Colonic mucosa (tissue), 4 donors: ENCODE measurements around the gene STK32C. TPM values are rescaled to one million over a fixed set of nuclear protein-coding genes. Genes with fewer than 3 reads are reported as not detected.

ENCODE experiments used
- DNase-seq: peaks from one replicate; pipeline ENCODE4 v3.0.0-alpha.2; 2020
- H3K27ac ChIP-seq: fragments of 200-600 bp; one replicate; pipeline ENCODE4 v1.8.0; 2021
- H3K27me3 ChIP-seq: fragments of 200-600 bp; one replicate; pipeline ENCODE4 v1.8.0; 2021
- H3K36me3 ChIP-seq: fragments of 200-600 bp; one replicate; pipeline ENCODE4 v1.8.0; 2021
- H3K4me1 ChIP-seq: fragments of 200-600 bp; one replicate; pipeline ENCODE4 v1.8.0; 2021; ENCODE audit warnings: mild to moderate bottlenecking
- H3K4me3 ChIP-seq: fragments of 200-600 bp; one replicate; pipeline ENCODE4 v1.8.0; 2021
- H3K9ac ChIP-seq, 2 donors: one replicate each; pipeline ENCODE4 v1.7.0; 2013; ENCODE audit warnings: control low read depth in 2 of 2, low read depth in 2 of 2, low read length in 2 of 2
- H3K9me3 ChIP-seq: fragments of 200-600 bp; one replicate; pipeline ENCODE4 v1.8.0; 2021
- CTCF ChIP-seq: fragments of 200-600 bp; IDR thresholded peaks from one replicate; pipeline ENCODE4 v1.8.0; 2022; ENCODE audit warnings: antibody characterized with exemption, mild to moderate bottlenecking
- intact Hi-C: fragments of 100-400 bp; cut with DNase I; formaldehyde crosslinking; loops from one replicate; pipeline ENCODE4 v1.14.1; 2022
- total RNA-seq, 2 donors: library from RNA; stranded (reverse); fragmentation: NEBNext Ultra II Directional in 1 of 2; extraction: Animal tissue kit (Norgen Biotek cat#: 25700) in 1 of 2; gene quantifications; one replicate each; pipeline ENCODE4 v1.2.1, GENCODE V29; 2021
- donor health status: healthy.
- donor health status: DM: no; HTN: no; CAD: no.
- donor health status: DM: no; HTN: no; CAD: no.

STK32C gene
- total RNA-seq, 2 donors from 2014 or later: 9.2 to 14.5 TPM

DNA sequence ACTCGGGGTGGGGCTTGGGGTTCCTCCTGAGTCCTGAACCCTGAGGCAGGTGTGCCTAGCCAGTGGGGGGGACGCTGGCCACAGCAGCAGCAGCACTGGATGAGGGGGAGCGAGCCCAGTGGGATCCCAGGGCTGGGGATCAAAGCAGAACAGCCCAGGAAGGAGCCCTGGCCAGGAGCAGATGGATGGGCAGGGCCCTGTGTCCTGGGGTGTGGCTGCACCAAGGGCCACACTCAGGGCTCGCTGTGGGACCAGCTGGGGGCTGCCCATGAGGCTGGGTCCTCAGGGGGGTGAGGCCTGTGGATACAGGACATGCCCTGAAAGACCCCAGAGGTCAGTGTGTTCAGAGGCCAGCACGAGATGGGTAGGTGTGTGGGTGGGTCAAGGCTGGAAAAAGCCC is 50.9 kb downstream of the STK32C start:
- intact Hi-C loops: no loop called here
- no peaks in the 10 kb centered on the region for H3K27me3 ChIP-seq
- DNase-seq: no peak

GRCh38 chr10:132255489-132256344 is 52.0 kb downstream of the STK32C start:
- Histone ChIP-seq H3K9ac (no peak overlapping the region), H3K4me1 (no peaks in the 10 kb centered on the region), H3K27ac (no peak overlapping the region), H3K9me3 (no peaks in the 10 kb centered on the region), H3K4me3 (no peak overlapping the region), H3K36me3 (no peaks in the 10 kb centered on the region), H3K27me3 (no peaks in the 10 kb centered on the region)
- no peak for DNase-seq
- intact Hi-C loops: no loop called here
- TF ChIP-seq CTCF: no peak

More for the DNA sequence above, 50.9 kb downstream of the STK32C start:
- no peak overlapping the region for H3K9ac ChIP-seq
- H3K36me3 ChIP-seq: no peaks in the 10 kb centered on the region
- H3K9me3 ChIP-seq: no peaks in the 10 kb centered on the region
- no peak for TF ChIP-seq CTCF
- no peak overlapping the region for H3K4me3 ChIP-seq
- no peaks in the 10 kb centered on the region for H3K4me1 ChIP-seq
- H3K27ac ChIP-seq: no peak overlapping the region

- Histone ChIP-seq H3K9ac (no peak overlapping the region), H3K36me3 (no peaks in the 10 kb centered on the region), H3K4me1 (no peaks in the 10 kb centered on the region), H3K4me3 (no peak overlapping the region), H3K27me3 (no peaks in the 10 kb centered on the region), H3K27ac (no peak overlapping the region), H3K9me3 (no peaks in the 10 kb centered on the region)
- TF ChIP-seq CTCF: no peak
- intact Hi-C loops: no loop called here
- no peak for DNase-seq
Measured at GRCh38 chr10:132254841-132255240, 52.9 kb downstream of the STK32C start.

GRCh38 chr10:132253092-132253687 is 54.6 kb downstream of the STK32C start:
- Histone ChIP-seq H3K4me3 (no peak overlapping the region), H3K9ac (no peak overlapping the region), H3K36me3 (no peaks in the 10 kb centered on the region), H3K4me1 (no peaks in the 10 kb centered on the region), H3K9me3 (no peaks in the 10 kb centered on the region), H3K27me3 (no peaks in the 10 kb centered on the region), H3K27ac (no peak overlapping the region)
- TF ChIP-seq CTCF: no peak
- DNase-seq: no peak
- intact Hi-C loops: no loop called here

- no peaks in the 10 kb centered on the region for H3K36me3 ChIP-seq
- intact Hi-C loops: no loop called here
- no peak overlapping the region for H3K4me3 ChIP-seq
- H3K4me1 ChIP-seq: no peaks in the 10 kb centered on the region
- no peaks in the 10 kb centered on the region for H3K27me3 ChIP-seq
- no peak overlapping the region for H3K27ac ChIP-seq
- no peak for TF ChIP-seq CTCF
- no peak for DNase-seq
- no peaks in the 10 kb centered on the region for H3K9me3 ChIP-seq
- no peak overlapping the region for H3K9ac ChIP-seq
Measured at GRCh38 chr10:132252412-132252811, 55.3 kb downstream of the STK32C start.
